Sigmoid colon (tissue), 7 donors: ENCODE data around the gene PACS1. TPM values are rescaled to one million over a fixed set of nuclear protein-coding genes. Genes with fewer than 3 reads are reported as not detected.

ENCODE experiments used
- DNase-seq: peaks from one replicate; pipeline ENCODE4 v3.0.0-alpha.2; 2019
- H3K27ac ChIP-seq, 4 donors: fragments of 200-600 bp; sonication (generic); one replicate each; pipeline ENCODE4 v1.5.1; 2016 to 2019; ENCODE audit warnings: mild to moderate bottlenecking in 1 of 4
- H3K27me3 ChIP-seq, 3 donors: fragments of 200-600 bp; sonication (generic); one replicate each; pipeline ENCODE4 v1.5.1; 2019; ENCODE audit warnings: mild to moderate bottlenecking in 1 of 3
- H3K36me3 ChIP-seq, 4 donors: fragments of 200-600 bp; sonication (generic); one replicate each; pipeline ENCODE4 v1.5.1; 2016 to 2019
- H3K4me1 ChIP-seq, 4 donors: fragments of 200-600 bp; sonication (generic); one replicate each; pipeline ENCODE4 v1.5.1; 2017 to 2019
- H3K4me3 ChIP-seq, 4 donors: fragments of 200-600 bp; sonication (generic); one replicate each; pipeline ENCODE4 v1.5.1; 2017 to 2019; ENCODE audit warnings: mild to moderate bottlenecking in 2 of 4, moderate library complexity in 1 of 4
- H3K9me3 ChIP-seq, 4 donors: fragments of 200-600 bp in 3 of 4; sonication (generic) in 3 of 4; one replicate each; pipeline versions ENCODE4 v1.5.1 to v1.6.1; 2013 to 2019
- CTCF ChIP-seq, 4 experiments: fragments of 450-650 bp in 3 of 4; fragments of 200-600 bp in 1 of 4; IDR thresholded peaks; one replicate each; pipeline ENCODE4 v1.5.1; 2016 to 2019; ENCODE audit warnings: antibody characterized with exemption in 4 of 4, mild to moderate bottlenecking in 3 of 4, moderate library complexity in 2 of 4
- EP300 ChIP-seq, 4 donors: sonication (generic); formaldehyde crosslinking; IDR thresholded peaks; one replicate each; pipeline ENCODE4 v1.6.1; 2017; ENCODE audit warnings: antibody characterized with exemption in 4 of 4
- POLR2A ChIP-seq, 2 donors: fragments of 450-650 bp; IDR thresholded peaks; one replicate each; pipeline ENCODE4 v1.6.1; 2016; ENCODE audit warnings: antibody characterized with exemption in 2 of 2, mild to moderate bottlenecking in 2 of 2, moderate library complexity in 2 of 2
- POLR2AphosphoS5 ChIP-seq, 4 donors: sonication (generic); formaldehyde crosslinking; IDR thresholded peaks; one replicate each; pipeline ENCODE4 v1.6.1; 2017; ENCODE audit warnings: antibody characterized with exemption in 4 of 4
- WGBS, 2 donors: extraction: QIAGEN DNeasy Blood & Tissue Kit; methylation state at CpG; one replicate each; pipeline ENCODE4 v1.1.7; 2013; 5-methylcytosine and 5-hydroxymethylcytosine counted together
- intact Hi-C: fragments of 100-400 bp; cut with DNase I; formaldehyde crosslinking; loops from one replicate; pipeline ENCODE4 v1.15.1; 2023
- polyA plus RNA-seq, 3 donors: library from polyadenylated mRNA; stranded (reverse); fragments of 200-250 nt; gene quantifications; one replicate each; pipeline ENCODE4 v1.2.3, GENCODE V29; 2013
- total RNA-seq, 4 donors: library from RNA; depleted of rRNA; stranded (reverse); fragments of >200 nt; gene quantifications; one replicate each; pipeline ENCODE4 v1.1.0, GENCODE V29; 2016
- donor health status: healthy with polysubstance abuse.
- donor health status: Bipolar disorder and iron deficiency.
- donor health status: healthy.

The PACS1 gene
- total and polyA plus RNA-seq, 7 donors = 2.1 to 75.9 (median 22.8) TPM

DNA sequence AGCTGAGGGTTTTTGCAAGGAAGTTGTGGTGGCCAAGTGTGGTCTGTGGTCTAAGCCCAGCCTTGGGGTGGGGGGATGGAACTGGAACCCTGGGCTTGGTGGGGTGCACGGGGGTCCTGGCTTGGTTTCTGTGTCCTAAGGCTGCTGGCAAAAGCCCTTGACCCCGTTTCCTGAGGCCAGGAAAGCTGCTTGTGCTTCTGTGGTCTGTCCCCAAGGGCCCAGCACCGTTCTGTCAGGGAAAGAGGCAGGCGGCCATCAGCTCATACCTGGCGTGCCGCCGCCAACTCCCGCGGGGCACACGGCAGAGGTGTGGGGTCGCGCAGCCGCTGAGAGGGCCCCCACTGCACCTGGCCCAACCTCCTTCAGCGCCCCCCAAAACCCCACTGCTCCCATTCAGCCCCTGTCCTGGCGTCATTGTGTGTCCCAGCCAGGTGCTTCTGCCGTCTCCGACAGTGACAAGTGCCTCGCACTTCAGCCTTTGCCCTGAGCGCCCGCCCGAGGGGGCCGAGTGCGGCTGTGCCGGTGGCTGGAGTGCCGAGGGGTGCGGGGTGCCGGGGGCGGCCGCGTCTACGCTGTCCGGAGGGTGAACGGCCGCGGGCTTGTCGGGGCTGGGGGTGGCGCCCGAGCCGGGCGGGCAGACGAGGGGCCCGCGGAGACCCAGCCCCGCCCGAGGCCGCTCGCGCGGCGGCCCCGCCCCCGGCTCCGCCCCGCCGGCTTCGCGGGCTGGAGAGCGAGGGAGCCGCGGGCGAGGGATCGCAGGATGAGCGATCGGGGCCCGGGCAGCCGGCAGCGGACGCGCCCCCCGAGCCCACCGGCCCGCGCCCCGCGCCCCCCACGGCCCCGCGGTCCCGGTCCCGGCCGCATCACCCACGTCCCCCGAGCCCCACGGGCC lies 207.6 kb downstream of the PACS1 start, which contains the start of gene CNIH2:
Gene CNIH2, plus strand, starts transcription at position 705 of the 892 bp plus-strand sequence. CDS start 282 bp downstream, outside the sequence.
- 4 to 5% methylated on average over 84 of the region's 84 CpGs for WGBS, 2 donors

GRCh38 chr11:66278363-66279091 lies 208.5 kb downstream of the PACS1 start:
- H3K4me3 ChIP-seq = peak overlapping the region in 3 of 4 donors; percentile 29 to 45 (median 40)
- peaks cover 3 to 33% (median 22%) of the 10 kb centered on the region in 4 donors for H3K36me3 ChIP-seq
- peaks cover 0 to 28% (median 28%) of the 10 kb centered on the region in 4 donors for H3K4me1 ChIP-seq
- intact Hi-C loops = no loop called here
- H3K9me3 ChIP-seq = no peaks in the 10 kb centered on the region
- 2 to 5% methylated on average over 45 of the region's 45 CpGs for WGBS, 2 donors
- DNase-seq = no peak
- no peak overlapping the region for H3K27ac ChIP-seq
- no peaks in the 10 kb centered on the region for H3K27me3 ChIP-seq
- TF ChIP-seq POLR2A (IDR thresholded peaks at IDR 0.05) (no peak), CTCF (IDR thresholded peaks at IDR 0.05) (no peak)

More for the DNA sequence above, 207.6 kb downstream of the PACS1 start, which contains the start of gene CNIH2:
- H3K27me3 ChIP-seq = no peaks in the 10 kb centered on the region
- intact Hi-C loops = no loop called here
- H3K4me3 ChIP-seq = peak within 1 kb of the TSS in 3 of 4 donors; percentile 39 to 45 (median 40)
- peaks cover 11 to 41% (median 30%) of the 10 kb centered on the region in 4 donors for H3K36me3 ChIP-seq
- TF ChIP-seq POLR2A (IDR thresholded peaks at IDR 0.05) = no peak
- no peak for TF ChIP-seq CTCF (IDR thresholded peaks at IDR 0.05)
- TF ChIP-seq POLR2AphosphoS5 (IDR thresholded peaks at IDR 0.05) = peak in 2 of 4 donors; percentile 10 to 14
- TF ChIP-seq EP300 (IDR thresholded peaks at IDR 0.05) = no peak
- peaks cover 0 to 25% (median 22%) of the 10 kb centered on the region in 4 donors for H3K4me1 ChIP-seq
- H3K27ac ChIP-seq = peak within 1 kb of the TSS; percentile 57 to 65 (median 64)
- no peak for DNase-seq
- no peaks in the 10 kb centered on the region for H3K9me3 ChIP-seq

DNA sequence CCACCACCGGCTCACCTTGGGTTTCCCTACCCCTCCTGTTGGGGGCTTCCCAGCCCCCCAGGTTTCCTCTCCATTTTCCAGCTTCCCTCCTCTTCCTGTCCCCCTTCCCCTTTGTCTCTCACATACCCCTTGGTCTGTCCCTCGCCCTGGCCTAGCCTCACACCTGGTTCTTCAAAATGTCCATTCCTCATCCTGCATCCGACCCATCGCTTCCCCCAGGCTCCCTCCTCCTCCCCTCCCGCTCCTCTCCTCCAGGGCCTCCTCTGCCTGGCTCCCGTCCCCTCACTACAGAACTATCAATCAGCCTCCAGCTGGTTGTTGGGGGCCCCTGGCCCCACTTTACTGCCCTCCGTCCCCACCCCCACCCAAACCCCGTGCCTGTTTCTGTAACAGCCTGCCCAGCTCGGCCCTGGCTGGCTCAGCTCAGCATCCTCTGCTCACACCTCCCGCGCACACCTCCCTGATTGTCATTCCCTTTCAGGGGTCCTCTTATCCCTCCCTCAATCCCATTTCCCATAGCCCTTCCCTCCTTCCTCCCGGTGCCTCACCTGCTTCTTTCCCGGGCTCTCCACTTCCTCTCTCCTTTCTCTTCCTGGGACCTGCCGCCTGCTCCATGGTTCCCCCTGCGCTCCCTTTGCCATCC lies 209.1 kb downstream of the PACS1 start:
- Histone ChIP-seq H3K4me3 (no peak overlapping the region), H3K27me3 (no peaks in the 10 kb centered on the region), H3K36me3 (peaks cover 0 to 26% (median 15%) of the 10 kb centered on the region in 4 donors), H3K27ac (no peak overlapping the region), H3K9me3 (no peaks in the 10 kb centered on the region), H3K4me1 (peaks cover 0 to 28% (median 28%) of the 10 kb centered on the region in 4 donors)
- intact Hi-C loops = no loop called here
- TF ChIP-seq EP300 (IDR thresholded peaks at IDR 0.05) (no peak), POLR2A (IDR thresholded peaks at IDR 0.05) (no peak), POLR2AphosphoS5 (IDR thresholded peaks at IDR 0.05) (no peak)
- WGBS, 2 donors = 67 to 74% methylated on average over 15 of the region's 15 CpGs
- DNase-seq = no peak

- H3K36me3 ChIP-seq = peaks cover 0 to 22% (median 6%) of the 10 kb centered on the region in 4 donors
- no peaks in the 10 kb centered on the region for H3K9me3 ChIP-seq
- TF ChIP-seq POLR2A (IDR thresholded peaks at IDR 0.05) (no peak), EP300 (IDR thresholded peaks at IDR 0.05) (no peak), CTCF (IDR thresholded peaks at IDR 0.05) (no peak), POLR2AphosphoS5 (IDR thresholded peaks at IDR 0.05) (no peak)
- H3K4me3 ChIP-seq = no peak overlapping the region
- no peak for DNase-seq
- H3K27me3 ChIP-seq = no peaks in the 10 kb centered on the region
- intact Hi-C loops = no loop called here
- peaks cover 0 to 30% (median 28%) of the 10 kb centered on the region in 4 donors for H3K4me1 ChIP-seq
- no peak overlapping the region for H3K27ac ChIP-seq
- 88 to 89% methylated on average over 14 of the region's 14 CpGs for WGBS, 2 donors
Observed at GRCh38 chr11:66280428-66280827, 210.4 kb downstream of the PACS1 start.
